Muscle layer of colon (tissue), 2 donors: ENCODE data around the gene PREX1.

Source experiments
- H3K27ac ChIP-seq: one replicate; pipeline ENCODE4 v1.7.0; 2013; ENCODE audit warnings: low read depth, mild to moderate bottlenecking, low read length, moderate library complexity
- H3K27me3 ChIP-seq, 2 donors: one replicate each; pipeline ENCODE4 v1.7.0; 2013; ENCODE audit warnings: low read length in 2 of 2, mild to moderate bottlenecking in 2 of 2; ENCODE audit not compliant: insufficient read depth in 2 of 2, control insufficient read depth in 1 of 2
- H3K36me3 ChIP-seq: one replicate; pipeline ENCODE4 v1.7.0; 2013; ENCODE audit warnings: mild to moderate bottlenecking, low read length; ENCODE audit not compliant: insufficient read depth
- H3K4me1 ChIP-seq: one replicate; pipeline ENCODE4 v1.7.0; 2013; ENCODE audit warnings: mild to moderate bottlenecking, low read length; ENCODE audit not compliant: insufficient read depth
- H3K4me3 ChIP-seq, 2 donors: one replicate each; pipeline ENCODE4 v1.7.0; 2013; ENCODE audit warnings: low read length in 2 of 2, low read depth in 1 of 2, mild to moderate bottlenecking in 1 of 2, moderate library complexity in 1 of 2
- H3K9ac ChIP-seq: one replicate; pipeline ENCODE4 v1.7.0; 2013; ENCODE audit warnings: low read length
- H3K9me3 ChIP-seq: one replicate; pipeline ENCODE4 v1.7.0; 2013; ENCODE audit warnings: mild to moderate bottlenecking, low read length
- donor health status: abdominal sarcoma.
- donor health status: Adenocarcinoma of cecum.

Gene PREX1

GRCh38 chr20:48682529-48683363, 145.1 kb downstream of the PREX1 start:
- Histone ChIP-seq H3K4me3 (peak overlapping the region in 1 of 2 donors; percentile 33), H3K4me1 (peaks cover 29% of the 10 kb centered on the region), H3K36me3 (no peaks in the 10 kb centered on the region)

DNA sequence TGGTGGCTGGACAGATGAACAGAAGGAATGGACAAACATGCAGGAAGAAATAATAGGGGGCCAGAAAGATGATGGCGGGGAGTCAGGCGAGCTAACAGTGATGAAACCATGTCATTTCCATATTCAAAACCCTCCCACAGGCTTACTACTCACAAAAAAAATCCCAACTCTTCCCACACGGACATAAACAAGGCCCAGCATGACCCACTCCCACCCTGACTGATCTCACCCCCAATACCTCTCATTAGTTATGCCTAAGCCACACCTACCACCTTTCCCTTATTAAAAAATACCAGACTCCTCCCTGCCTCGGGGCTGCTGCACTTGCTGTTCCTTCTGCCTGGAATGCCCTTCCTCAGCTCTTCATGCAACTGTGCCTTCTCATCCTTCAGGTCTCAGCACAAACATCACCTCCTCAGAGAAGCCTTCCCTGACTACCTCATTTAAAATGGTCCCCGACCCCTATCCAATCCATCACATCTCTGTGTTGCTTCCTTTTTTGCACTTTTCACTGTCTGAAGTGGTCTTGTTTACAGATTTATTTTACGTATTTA, 145.8 kb downstream of the PREX1 start:
- Histone ChIP-seq H3K27ac (peak overlapping the region; percentile 9), H3K9ac (peak overlapping the region; percentile 6), H3K9me3 (no peaks in the 10 kb centered on the region), H3K4me1 (peaks cover 29% of the 10 kb centered on the region), H3K27me3 (no peaks in the 10 kb centered on the region), H3K36me3 (no peaks in the 10 kb centered on the region), H3K4me3 (peak overlapping the region in 1 of 2 donors; percentile 33)

More at GRCh38 chr20:48682529-48683363, 145.1 kb downstream of the PREX1 start:
- Histone ChIP-seq H3K27me3 (no peaks in the 10 kb centered on the region), H3K27ac (peak overlapping the region; percentile 9), H3K9ac (peak overlapping the region; percentile 6), H3K9me3 (no peaks in the 10 kb centered on the region)

DNA sequence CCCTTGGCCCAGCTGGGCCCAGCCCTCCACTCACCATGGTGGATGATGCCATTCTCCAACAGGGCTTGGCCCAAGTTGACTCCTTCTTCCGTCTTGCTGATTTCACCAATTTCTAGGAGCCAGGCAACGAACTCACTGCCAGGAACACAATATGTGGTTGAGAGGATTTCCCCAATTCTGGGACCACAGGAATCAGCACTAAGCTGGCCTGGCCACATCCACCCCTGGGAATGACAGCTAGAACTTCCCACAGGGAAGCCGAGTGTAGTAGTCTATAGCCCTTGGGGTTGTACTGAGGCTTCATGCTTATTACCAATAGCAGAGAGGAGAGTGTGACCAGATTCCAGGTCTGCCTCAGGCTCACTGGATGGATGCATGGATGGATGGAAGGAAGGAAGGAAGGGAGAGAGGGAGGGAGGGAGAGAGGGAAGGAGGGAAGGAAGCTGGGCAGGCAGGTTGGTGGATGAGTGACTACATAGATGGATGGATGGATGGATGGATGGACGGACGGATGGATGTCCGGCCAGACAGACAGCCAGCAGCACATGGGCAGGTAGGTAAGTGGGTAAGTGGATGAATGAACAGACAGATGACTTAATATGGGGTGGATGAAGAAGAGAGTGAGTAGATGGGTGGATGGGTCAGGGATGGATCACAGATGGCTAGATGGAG, 146.5 kb downstream of the PREX1 start:
- no peak overlapping the region for H3K9ac ChIP-seq
- H3K27ac ChIP-seq, result no peak overlapping the region
- H3K27me3 ChIP-seq, result no peaks in the 10 kb centered on the region
- H3K4me3 ChIP-seq, result no peak overlapping the region
- peaks cover 23% of the 10 kb centered on the region for H3K4me1 ChIP-seq
- no peaks in the 10 kb centered on the region for H3K36me3 ChIP-seq
- no peaks in the 10 kb centered on the region for H3K9me3 ChIP-seq

DNA sequence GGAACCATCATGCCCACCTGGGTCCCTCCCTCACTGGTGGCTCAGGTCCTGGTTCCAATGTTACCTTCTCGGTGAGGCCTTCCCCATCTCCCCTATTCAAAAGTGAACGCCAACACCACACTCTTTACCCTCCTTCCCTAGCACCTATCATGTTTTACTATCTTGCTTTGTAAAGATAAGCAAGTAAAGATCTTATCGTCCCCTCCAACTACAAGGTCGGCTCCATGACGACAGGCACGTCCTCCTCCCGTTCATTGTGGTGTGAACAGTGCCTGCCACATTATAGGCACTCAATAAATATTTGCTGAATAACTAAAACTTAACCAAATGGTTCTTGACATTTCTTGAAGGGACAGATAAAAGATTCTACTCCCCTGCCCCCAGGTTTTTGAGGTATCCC, 147.1 kb downstream of the PREX1 start:
- H3K27ac ChIP-seq, result no peak overlapping the region
- no peaks in the 10 kb centered on the region for H3K27me3 ChIP-seq
- H3K36me3 ChIP-seq, result no peaks in the 10 kb centered on the region
- H3K4me3 ChIP-seq, result no peak overlapping the region
- H3K9ac ChIP-seq, result no peak overlapping the region
- peaks cover 16% of the 10 kb centered on the region for H3K4me1 ChIP-seq
- H3K9me3 ChIP-seq, result no peaks in the 10 kb centered on the region

- Histone ChIP-seq H3K36me3 (no peaks in the 10 kb centered on the region), H3K27ac (no peak overlapping the region), H3K9ac (no peak overlapping the region)
These were observed 148.2 kb downstream of the PREX1 start for GRCh38 chr20:48679599-48679998.

DNA sequence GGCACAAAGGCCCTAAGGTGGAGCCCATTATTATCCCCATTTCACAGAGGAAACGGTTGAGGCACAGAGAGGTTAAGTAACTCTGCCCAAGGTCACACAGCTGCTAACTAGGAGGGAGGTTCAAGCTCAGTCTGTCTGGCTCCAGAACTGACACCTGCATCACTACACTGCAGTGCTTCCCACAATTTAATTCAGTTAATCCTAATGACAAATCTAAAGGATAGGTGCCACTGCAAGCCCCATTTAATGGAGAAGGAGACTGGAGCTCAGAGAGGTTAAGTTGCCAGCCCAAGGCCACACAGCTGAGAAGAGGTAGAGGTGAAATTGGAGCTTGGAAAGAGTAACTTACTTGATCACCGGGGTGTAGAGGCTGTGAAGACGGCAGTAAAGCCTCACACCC, 148.8 kb downstream of the PREX1 start:
- Histone ChIP-seq H3K27me3 (no peaks in the 10 kb centered on the region), H3K4me1 (peaks cover 16% of the 10 kb centered on the region), H3K9ac (no peak overlapping the region), H3K36me3 (no peaks in the 10 kb centered on the region), H3K4me3 (no peak overlapping the region), H3K9me3 (no peaks in the 10 kb centered on the region), H3K27ac (no peak overlapping the region)

More at GRCh38 chr20:48679599-48679998, 148.2 kb downstream of the PREX1 start:
- no peak overlapping the region for H3K4me3 ChIP-seq
- H3K4me1 ChIP-seq, result peaks cover 16% of the 10 kb centered on the region
- no peaks in the 10 kb centered on the region for H3K9me3 ChIP-seq
- no peaks in the 10 kb centered on the region for H3K27me3 ChIP-seq

DNA sequence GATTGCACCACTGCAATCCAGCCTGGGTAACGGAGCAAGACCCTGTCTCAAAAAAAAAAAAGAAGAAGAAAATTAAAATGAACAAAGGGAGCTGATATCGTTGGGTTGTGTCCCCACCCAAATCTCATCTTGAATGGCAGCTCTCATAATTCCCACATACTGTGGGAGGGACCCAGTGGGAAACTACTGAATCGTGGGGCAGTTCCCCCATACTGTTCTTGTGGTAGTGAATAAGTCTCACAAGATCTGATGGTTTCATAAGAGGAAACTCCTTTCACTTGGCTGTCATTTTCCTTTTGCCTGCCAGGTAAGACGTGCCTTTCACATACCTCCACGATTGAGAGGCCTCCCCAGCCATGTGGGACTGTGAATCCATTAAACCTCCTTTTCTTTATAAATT, 149.4 kb downstream of the PREX1 start:
- Histone ChIP-seq H3K27me3 (no peaks in the 10 kb centered on the region), H3K4me3 (no peak overlapping the region), H3K9me3 (no peaks in the 10 kb centered on the region), H3K9ac (no peak overlapping the region), H3K36me3 (no peaks in the 10 kb centered on the region), H3K27ac (no peak overlapping the region), H3K4me1 (peaks cover 16% of the 10 kb centered on the region)

DNA sequence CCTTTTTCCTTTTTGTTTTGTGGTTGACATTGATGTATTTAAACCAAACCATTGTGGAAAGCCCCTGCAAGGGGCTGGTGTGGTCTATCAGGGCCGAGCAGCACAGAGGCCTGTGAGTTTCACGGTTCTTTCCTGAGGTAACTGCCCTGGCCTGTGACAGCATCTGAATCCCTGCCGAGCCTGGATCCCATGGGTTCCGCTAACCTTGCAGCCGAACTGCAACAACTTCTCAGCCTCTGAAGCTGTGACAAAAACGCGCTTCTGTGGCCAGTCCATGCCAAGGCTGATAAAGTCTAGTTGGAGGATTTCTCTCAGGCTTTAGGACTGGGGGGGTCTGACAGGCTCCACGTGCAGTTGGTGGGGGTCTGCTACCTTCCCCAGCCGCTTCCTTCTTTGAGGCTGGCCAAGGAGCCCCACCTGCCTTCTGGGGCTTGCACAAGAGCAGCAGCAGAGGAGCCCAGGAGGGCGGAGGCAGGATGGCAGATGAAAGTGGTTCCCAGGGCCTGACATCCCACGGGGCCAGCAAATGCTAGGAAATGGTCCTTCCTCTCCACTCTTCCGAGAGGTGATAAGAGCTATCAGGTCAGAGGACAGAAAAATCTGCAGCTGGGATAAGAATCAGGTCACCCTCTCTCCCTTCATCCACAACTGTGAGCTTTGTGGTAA, 150.9 kb downstream of the PREX1 start:
- no peak overlapping the region for H3K4me3 ChIP-seq
- H3K36me3 ChIP-seq, result no peaks in the 10 kb centered on the region
- no peak overlapping the region for H3K27ac ChIP-seq
- no peak overlapping the region for H3K9ac ChIP-seq
- H3K9me3 ChIP-seq, result no peaks in the 10 kb centered on the region
- no peaks in the 10 kb centered on the region for H3K27me3 ChIP-seq
- peaks cover under 1% of the 10 kb centered on the region for H3K4me1 ChIP-seq

GRCh38 chr20:48676125-48676524, 151.7 kb downstream of the PREX1 start:
- Histone ChIP-seq H3K27ac (no peak overlapping the region), H3K27me3 (no peaks in the 10 kb centered on the region), H3K4me1 (no peaks in the 10 kb centered on the region), H3K36me3 (no peaks in the 10 kb centered on the region), H3K9ac (no peak overlapping the region), H3K9me3 (no peaks in the 10 kb centered on the region), H3K4me3 (no peak overlapping the region)

- Histone ChIP-seq H3K27ac (no peak overlapping the region), H3K36me3 (no peaks in the 10 kb centered on the region), H3K9me3 (no peaks in the 10 kb centered on the region), H3K4me1 (no peaks in the 10 kb centered on the region), H3K9ac (no peak overlapping the region), H3K4me3 (no peak overlapping the region), H3K27me3 (no peaks in the 10 kb centered on the region)
These were observed 153.3 kb downstream of the PREX1 start for GRCh38 chr20:48674461-48674860.

GRCh38 chr20:48673507-48673906, 154.3 kb downstream of the PREX1 start:
- Histone ChIP-seq H3K27ac (no peak overlapping the region), H3K36me3 (no peaks in the 10 kb centered on the region), H3K27me3 (no peaks in the 10 kb centered on the region), H3K9ac (no peak overlapping the region), H3K4me1 (no peaks in the 10 kb centered on the region), H3K9me3 (no peaks in the 10 kb centered on the region), H3K4me3 (no peak overlapping the region)
